NCI-H2107 (cell line): Measurements from ENCODE around the gene FAM199X.
A peak's percentile ranks its signal among the peaks of the same experiment; 100 is the strongest.

ENCODE experiments used
- DNase-seq: peaks from one replicate; lab custom pipeline; 2025; lab: John Stamatoyannopoulos, UW

FAM199X gene

DNA sequence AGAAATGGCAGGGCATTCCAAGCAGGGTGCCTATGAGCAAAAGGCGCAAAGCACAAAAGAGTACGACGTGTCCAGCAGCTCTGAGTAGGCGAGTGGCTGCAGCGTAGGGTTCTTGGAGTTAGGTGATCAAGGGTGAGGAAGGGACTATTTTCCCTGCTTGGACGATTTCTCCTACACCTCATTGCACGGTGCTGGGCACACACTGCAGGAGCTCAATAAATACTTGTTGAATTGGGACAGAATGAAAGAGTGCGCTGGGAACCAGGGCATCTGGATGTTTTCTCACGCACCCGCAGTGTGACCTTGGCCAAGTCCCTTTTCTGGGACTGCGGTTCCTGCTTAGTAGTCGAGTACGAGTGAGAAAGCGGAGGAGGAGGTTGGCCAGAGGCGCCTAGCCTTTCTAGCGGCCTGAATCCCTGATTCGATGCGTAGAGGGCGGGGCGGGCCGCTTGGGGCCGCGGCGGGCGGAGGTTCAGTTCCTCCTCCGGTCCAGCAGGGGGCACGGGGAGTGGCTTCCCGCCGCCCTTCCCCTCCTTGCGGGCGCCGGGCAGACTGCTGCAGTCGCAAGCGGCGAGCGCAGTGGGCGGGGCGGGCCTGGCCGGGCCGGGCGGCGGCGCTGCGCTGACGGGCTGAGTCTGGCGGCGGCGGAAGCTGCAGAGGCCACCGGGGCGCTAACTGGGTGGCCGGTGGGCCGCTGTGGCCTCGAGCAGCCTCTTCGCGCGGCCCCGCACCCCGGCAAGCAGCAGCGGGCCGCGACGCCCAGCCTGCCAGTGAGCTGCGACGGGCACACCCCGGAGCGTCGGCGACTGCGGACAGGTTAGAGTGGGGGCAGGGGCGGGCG, at the start of gene FAM199X:
Gene FAM199X, plus strand, starts transcription at position 560 of the 841 bp plus-strand sequence. CDS start 333 bp downstream, outside the sequence.
- peak; percentile 71 for DNase-seq

DNA sequence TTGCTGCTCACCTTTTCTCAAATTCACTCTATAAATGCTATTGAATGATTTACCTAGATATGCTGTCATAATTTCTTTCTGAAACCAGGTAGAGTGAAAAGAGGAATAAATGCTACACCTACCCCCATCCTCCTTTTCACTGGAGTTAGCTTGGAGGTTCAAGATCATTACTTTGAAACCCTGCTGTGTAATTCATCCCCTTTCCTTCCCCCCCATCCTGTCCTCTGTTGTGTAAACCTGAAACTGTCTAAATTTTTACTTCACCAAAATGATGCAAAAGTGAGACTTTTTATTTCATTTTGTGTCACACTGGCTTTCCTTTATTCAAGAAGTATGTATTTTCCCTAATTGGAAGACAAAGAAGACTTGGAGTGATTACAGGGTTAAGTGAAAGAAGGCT, 48.5 kb upstream of the FAM199X start:
- no peak for DNase-seq

DNA sequence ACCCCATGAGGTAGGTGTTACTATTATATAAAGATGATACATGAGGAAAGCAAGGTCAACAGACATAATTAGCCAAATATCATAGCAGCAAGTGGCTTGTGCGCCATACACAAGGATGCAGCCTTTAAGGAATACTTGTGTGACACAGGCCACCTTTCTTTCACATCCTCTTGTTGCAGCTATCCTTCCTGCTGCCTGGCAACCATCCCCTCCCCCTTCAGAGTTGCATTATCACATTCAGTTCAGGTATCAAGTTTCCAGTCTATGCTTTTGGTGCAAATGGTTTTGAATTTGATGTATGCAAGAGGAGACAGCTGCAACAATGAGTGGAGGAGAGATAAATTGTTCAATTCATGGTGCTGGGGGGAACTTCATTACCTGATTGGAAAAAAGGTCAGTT, 47.5 kb upstream of the FAM199X start:
- DNase-seq = peak; percentile 31

DNA sequence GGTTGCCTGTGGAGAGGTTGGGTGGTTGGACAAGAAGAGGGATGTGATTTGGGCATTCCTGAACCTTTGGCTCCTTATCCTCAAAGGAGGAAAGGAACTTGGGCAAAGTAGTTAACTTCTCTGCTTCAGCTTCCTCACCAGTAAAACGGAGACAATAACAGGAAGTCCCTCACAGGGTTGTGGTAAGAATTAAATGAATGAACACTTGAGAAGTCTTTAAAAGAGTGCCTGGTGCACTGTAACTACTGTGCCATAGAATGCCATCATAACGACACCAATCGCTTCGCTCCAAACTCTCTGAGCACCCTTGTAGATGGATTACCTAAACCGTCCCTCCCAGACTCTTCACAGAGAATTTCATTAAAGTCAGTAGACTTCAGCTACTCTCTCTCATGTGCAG, 43.4 kb upstream of the FAM199X start:
- DNase-seq = no peak

DNA sequence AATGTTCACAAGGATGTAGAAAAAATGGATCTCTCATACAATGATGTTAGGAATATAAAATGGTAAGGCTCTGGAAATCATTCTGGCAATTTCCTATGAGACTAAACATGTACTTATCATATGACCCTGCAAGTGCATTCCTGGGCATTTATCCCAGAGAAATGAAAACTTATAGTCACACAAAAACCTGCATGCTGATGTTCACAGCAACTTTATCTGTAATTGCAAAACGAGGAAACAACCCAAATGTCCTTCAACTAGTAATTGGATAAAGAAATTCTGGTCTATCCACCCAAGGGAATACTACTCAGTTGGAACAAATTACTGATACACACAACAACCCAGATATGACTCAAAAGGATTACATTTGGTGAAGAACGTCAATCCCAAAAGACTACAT, 39.4 kb upstream of the FAM199X start:
- DNase-seq = no peak

DNA sequence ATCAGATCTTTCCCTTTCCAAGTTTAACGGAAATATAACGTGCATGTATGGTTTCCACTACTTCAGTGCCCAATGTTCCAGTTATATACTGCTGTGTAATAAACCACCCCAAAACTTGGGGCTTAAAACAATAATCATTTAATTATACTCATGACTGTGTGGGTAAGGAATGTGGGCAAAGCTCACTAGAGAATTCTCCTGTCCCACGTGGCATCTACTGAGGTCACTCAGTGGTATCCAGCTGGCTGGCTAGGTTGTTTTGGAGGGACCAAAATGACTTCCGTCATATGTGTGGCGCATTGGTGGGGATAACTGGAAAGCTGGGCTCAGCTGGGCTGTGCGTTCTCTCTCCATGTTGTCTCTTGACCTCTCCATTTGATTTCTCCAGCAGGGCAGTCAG, 35.4 kb upstream of the FAM199X start:
- no peak for DNase-seq

DNA sequence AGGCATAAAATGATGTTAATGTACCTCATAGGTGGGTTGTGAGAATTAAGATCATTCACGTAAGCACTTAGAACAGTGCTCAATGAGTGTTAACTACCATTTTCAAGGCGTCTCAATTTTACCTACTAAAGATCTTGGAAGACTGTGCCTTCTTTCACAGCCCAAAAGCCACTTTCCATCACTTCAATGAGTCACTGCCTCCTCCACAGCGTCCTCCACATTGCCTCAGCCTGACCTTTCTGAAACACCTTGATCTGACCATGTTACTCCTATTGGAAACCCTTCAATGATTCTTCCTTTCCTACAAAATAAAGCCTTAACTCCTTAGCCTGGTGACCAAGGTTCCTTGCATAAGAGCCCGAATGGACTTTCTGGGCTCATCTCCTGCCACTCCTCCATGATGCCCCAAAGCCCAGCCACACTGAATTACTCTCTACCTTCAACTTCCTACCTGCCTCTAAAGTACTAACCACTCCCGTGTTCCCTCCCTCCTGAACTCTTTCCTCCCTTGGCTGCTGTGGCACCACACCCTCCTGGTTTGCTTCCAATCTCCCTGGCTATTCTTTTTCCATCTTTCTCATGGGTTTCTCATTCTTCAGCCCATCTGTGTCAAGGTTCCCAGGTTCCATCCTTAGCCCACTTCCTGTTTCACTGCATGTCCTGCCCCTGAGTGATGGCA, 31.5 kb upstream of the FAM199X start:
- DNase-seq = no peak

DNA sequence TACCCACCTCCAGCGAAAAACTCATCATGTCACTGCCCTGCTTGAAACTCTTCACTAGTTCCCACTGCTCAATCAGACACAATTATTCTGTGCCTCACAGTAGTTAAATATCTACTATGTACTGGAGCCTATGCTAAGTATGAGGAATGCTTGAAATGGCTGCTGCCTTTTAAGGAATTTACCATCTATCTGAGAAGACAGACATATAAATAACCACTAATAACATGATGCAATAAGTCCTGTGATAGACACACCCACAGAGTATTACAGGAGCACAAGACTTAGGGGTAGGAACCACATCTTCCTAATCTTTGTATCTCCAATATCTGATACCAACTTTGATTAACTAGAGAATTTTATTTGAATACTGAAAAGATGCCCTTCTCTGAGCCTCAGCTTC, 30.6 kb upstream of the FAM199X start:
- no peak for DNase-seq

DNA sequence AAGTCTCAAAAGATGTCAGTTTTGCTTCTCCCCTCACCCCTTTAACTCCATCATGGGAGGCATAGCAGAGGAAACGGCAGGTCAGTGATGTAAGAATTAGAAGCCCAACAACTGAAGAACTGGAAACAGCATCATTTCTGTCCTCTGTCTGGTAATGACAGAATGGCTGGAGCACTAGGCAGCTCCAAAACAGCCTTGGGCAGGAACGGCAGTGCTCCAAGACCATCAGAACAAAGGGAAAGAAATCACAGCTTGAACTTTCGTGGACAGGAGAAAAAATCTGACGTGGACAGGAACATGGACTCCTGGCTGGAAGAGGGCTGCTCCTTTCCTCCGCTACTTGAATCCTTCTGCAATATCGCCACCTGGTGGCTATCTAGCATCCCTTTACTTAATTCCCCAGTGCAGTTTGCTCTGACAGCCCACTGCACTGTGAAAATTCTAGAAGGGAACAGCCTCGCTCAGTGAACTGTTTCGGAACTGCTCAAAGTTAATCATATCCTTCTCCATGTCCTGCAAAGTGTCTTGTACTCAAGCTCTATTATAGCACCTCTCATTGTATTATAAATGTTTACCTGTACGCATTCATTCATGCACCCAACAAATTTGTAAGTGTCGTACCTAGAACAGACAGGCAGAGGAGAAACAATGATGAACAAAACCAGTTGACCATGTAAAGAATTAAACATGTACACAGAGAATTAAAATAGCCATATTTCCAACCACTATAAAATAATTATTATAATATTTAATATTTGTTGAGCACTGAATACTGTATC, 29.8 kb upstream of the FAM199X start:
- peak; percentile 74 for DNase-seq

DNA sequence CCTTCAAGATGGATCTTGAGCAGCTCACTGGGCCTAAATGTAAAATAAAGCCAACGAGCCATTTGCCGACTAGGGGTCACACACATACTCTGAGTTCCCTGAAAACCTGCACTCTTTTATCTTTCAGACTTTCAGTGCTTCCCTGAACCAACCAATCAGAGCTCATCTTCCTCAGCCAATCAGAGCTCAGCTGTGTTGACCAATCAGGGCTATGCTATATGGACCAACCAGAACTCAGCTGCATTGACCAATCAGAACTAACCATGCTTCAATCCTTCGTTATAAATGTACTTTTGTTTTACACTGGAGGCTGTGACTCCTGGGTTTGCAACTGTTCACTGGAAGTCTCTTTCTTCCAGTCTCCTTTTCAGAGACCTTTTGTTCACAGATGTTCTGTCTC, 28.8 kb upstream of the FAM199X start:
- no peak for DNase-seq

DNA sequence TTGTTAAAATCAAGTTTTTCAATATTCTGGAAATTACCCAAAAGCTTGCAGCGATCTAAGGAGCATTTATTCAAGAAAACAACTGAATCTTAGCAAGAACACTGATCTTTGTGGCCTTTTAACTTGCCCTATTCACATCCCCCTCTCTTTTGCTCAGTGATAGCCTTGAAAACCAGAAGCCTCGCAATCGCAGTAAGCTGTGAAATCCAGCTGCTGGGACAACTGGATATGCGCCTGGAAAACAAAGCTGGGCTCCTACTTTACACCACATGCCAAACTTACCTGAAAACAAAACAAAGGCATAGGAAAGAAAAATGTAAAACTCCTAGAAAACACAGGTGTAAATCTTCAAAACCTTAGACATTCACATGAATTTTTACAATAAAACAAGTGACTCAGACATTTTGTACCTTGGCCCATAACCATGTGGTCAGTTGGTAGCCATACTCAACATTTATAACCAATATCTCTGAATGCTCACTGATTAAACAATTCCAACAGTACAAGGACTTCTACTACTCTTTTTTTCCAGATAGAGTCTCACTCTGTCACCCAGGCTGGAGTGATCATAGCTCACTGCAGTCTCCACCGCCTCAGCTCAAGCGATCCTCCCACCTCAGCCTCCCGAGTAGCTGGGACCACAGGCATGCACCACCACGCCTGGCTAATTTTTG, 25.0 kb upstream of the FAM199X start:
- no peak for DNase-seq

DNA sequence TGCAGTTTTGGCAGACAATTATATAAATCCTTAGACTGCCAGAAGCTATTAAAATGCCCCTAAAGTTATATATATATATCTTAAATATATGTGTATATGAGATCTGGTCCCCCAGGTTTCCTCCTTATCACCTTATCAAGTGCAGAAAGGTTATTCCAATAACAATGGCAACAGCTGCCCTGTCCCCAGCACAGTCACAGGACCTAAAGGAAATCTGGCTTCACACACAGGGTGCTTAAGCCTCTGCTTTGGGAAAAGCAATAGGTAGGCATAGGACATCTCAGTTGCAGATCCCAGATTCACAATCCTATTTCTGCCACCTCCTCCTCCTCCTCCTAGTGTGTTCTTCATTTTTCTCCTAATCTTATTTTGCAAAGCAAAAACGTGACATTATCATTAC, 15.2 kb upstream of the FAM199X start:
- no peak for DNase-seq

DNA sequence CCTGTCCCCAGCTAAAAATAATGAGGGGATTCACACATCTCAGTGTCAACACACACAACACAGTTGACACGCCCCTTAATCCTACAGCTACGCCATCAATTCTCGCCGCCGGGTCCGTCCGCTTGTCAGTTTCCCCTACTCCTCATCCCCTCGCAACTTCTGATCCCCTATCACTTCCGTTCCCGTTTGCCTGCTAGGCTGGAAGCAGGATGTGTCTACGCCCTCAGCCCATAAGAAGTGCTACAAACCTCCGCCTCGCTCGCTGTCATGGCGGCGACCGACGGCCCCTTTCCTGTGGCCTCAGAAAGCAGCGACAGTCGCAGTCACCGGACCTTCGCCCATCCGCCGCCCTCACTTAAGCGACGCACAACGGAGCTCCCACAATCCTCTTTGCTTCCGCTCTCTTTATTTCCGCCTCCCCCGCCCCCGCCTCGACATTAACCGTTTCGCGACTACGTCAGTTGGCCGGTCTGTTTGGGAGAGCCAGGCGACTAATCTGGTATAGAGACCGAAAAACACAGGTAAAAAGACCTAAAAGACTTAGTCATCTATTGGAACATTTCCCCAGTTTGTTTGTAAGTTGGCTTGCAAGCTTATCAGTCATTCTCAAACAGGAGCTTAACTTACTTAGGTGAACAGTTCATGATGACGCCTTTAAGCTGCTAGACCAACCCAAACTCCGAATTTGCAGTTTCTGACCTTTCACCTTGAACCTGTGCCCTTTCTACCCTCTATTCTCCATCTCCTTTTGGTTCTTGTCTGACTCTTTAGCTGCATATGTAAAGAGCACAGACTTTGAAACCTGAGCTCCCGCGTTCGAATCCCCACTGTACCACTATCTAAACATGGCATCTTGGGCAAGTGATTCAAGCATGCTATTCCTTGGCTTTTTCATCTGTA, 9.4 kb upstream of the FAM199X start, which contains the start of gene SLC25A53:
Gene SLC25A53, minus strand, starts transcription at position 380 of the 900 bp plus-strand sequence. CDS start 51,752 bp downstream, outside the sequence.
- DNase-seq = peak; percentile 85

DNA sequence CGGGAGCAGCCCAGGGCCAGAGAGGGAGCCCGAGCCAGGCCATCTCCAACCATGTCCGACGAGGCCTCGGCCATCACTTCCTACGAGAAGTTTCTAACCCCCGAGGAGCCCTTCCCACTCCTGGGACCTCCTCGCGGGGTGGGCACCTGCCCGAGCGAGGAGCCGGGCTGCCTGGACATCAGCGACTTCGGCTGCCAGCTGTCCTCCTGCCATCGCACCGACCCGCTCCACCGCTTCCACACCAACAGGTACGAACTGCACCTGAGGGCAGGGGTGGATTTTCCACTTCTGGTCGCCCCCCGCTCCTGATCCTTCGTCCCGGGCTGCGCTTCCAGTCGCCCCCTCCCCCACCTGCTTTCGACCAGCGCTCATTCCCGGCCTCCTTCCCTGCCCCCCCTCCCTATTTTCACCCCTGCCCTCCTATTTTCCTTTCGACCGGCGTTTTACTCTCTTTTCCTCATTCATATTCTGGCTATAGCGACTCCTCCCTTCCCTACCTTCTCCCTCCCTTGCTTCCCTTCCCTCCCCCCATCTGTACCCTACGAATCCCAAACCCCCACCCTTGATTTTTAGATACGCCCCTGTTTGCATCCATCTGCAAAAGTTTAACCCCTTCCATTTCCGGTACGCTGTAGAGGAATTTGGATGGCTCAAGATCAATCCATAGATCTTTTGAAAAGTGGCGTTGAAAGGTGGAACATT, 633 bp downstream of the FAM199X start:
- no peak for DNase-seq

DNA sequence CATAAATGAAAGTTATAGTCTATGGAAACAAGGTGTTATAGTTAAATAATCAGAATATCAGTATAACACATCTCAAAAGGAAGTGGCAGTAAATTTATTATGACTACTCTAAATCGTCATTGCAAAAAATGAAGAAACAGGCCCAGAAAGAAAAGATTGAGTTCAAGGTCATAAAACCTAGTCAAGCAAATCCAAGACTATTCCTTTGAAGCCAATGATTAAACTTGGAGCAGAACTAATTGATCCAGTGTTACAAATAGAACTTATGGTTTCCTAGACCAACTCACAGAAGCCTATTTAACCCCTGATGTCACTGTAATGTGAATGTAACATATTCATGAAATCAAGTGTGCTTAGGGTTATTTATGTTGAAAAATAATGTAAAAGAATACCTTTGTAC, 1.9 kb downstream of the FAM199X start:
- no peak for DNase-seq

DNA sequence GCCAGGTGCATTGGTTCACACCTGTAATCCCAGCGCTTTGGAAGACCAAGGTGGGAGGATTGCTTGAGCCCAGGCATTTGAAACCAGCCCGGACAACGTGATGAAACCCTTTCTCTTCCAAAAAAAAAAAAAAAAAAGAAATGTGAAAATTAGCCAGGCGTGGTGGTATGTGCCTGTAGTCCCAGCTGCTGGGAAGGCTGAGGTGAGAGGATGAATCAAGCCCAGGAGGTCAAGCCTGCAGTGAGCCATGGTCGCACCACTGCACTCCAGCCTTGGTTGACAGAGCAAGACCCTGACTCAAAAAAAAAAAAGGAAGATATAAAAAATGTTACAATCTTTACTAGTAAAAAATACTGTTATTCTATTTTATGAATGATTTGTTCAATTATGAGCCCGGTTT, 5.9 kb downstream of the FAM199X start:
- no peak for DNase-seq

DNA sequence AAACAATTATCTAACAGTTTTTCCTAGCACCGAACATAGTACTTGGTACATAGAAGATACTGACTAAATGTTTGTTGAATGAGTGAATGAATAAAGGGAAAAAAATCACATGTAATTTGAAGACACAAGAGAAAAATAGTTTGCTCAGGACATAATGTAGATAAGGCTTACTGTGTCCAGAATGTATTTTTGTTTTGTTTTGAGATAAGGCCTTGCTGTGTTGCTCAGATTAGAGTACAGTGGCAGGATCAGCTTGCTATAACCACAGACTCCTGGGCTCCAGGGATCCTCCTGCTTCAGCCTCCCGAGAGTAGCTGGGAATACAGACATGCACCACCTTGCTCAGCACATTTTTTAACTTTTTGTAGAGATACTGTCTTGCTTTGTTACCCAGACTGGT, 6.5 kb downstream of the FAM199X start:
- DNase-seq = no peak

DNA sequence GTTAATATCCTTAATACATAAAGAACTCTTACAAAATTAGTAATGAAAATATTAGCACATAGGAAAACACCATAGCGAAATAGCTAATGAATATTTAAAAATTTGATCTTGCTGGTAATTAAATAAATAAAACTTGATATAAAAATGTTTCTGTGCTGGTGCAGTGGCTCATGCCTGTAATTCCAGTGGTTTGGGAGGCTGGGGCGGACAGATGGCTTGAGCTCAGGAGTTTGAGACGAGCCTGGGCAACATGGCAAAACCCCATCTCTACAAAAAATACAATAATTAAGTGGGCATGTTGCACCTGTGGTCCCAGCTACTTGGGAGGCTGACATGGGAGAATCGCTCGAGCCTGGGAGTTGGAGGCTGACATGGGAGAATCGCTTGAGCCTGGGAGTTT, 7.6 kb downstream of the FAM199X start:
- DNase-seq = no peak

DNA sequence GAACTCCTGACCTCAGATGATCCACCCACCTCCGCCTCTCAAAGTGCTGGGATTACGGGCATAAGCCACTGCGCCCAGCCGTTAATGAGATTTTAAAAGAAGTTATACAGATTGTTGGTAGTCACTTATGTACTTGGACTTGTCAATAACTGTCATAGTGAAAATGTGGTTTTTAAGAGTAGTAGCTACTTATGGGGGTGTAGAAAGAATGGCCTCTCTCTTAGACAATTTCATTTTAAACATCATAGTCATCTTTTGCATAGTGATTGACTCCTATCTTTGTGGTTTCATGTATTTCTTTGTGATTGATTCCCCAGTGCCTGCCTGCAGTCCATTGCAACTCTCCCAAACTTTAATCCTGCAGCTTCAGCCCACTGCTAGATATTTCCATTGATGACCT, 17.4 kb downstream of the FAM199X start:
- DNase-seq = no peak

DNA sequence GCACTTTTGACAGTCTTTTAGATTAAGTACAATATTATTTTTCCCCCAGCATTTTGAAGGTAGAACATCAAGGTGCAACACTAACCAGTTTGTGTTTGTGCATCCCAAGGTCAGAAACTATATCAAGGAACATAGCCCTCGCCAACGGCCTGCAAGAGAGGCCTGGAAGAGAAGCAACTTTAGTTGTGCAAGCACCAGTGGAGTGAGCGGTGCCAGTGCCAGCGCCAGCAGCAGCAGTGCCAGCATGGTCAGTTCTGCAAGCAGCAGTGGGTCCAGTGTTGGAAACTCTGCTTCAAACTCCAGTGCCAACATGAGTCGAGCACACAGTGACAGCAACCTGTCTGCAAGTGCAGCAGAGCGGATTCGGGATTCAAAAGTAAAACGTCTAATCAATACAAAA, 21.7 kb downstream of the FAM199X start:
- no peak for DNase-seq
